ENCODE measurements around the gene TOM1L1.
A peak's percentile ranks its signal among the peaks of the same experiment; 100 is the strongest.

TOM1L1 gene

GRCh38 chr17:54916721-54917120 lies 16.1 kb downstream of the TOM1L1 start:
- H3K4me1 Mint-ChIP-seq: no peaks in the 10 kb centered on the region
- H3K36me3 Mint-ChIP-seq: peaks cover 1% of the 10 kb centered on the region
- H3K9me3 Mint-ChIP-seq: peaks cover 6% of the 10 kb centered on the region
- H3K27ac Mint-ChIP-seq: no peak overlapping the region
- no peak overlapping the region for H3K4me3 Mint-ChIP-seq
- H3K27me3 Mint-ChIP-seq: peaks cover 6% of the 10 kb centered on the region

- H3K4me3 Mint-ChIP-seq: no peak overlapping the region
- H3K27me3 Mint-ChIP-seq: peaks cover 6% of the 10 kb centered on the region
- peaks cover 1% of the 10 kb centered on the region for H3K36me3 Mint-ChIP-seq
- H3K9me3 Mint-ChIP-seq: peaks cover 6% of the 10 kb centered on the region
- H3K4me1 Mint-ChIP-seq: no peaks in the 10 kb centered on the region
- no peak overlapping the region for H3K27ac Mint-ChIP-seq
Measured at GRCh38 chr17:54919425-54919824, 18.8 kb downstream of the TOM1L1 start.

GRCh38 chr17:54920819-54921218 lies 20.2 kb downstream of the TOM1L1 start:
- H3K4me1 Mint-ChIP-seq: no peaks in the 10 kb centered on the region
- H3K27ac Mint-ChIP-seq: no peak overlapping the region
- peaks cover 1% of the 10 kb centered on the region for H3K36me3 Mint-ChIP-seq
- peaks cover 6% of the 10 kb centered on the region for H3K27me3 Mint-ChIP-seq
- peaks cover 6% of the 10 kb centered on the region for H3K9me3 Mint-ChIP-seq
- no peak overlapping the region for H3K4me3 Mint-ChIP-seq

- Mint-ChIP-seq H3K9me3 (no peaks in the 10 kb centered on the region), H3K27me3 (peaks cover 8% of the 10 kb centered on the region), H3K4me1 (no peaks in the 10 kb centered on the region), H3K27ac (no peak overlapping the region), H3K36me3 (no peaks in the 10 kb centered on the region), H3K4me3 (no peak overlapping the region)
Measured at GRCh38 chr17:54924405-54924804, 23.8 kb downstream of the TOM1L1 start.

- no peaks in the 10 kb centered on the region for H3K4me1 Mint-ChIP-seq
- peaks cover 6% of the 10 kb centered on the region for H3K27me3 Mint-ChIP-seq
- H3K27ac Mint-ChIP-seq: no peak overlapping the region
- H3K9me3 Mint-ChIP-seq: no peaks in the 10 kb centered on the region
- no peaks in the 10 kb centered on the region for H3K36me3 Mint-ChIP-seq
- H3K4me3 Mint-ChIP-seq: no peak overlapping the region
Measured at GRCh38 chr17:54927525-54927924, 26.9 kb downstream of the TOM1L1 start.

- Mint-ChIP-seq H3K36me3 (no peaks in the 10 kb centered on the region), H3K4me3 (no peak overlapping the region), H3K27ac (no peak overlapping the region), H3K4me1 (no peaks in the 10 kb centered on the region), H3K27me3 (peaks cover 6% of the 10 kb centered on the region), H3K9me3 (no peaks in the 10 kb centered on the region)
Measured at GRCh38 chr17:54932711-54933110, 32.1 kb downstream of the TOM1L1 start.

- no peaks in the 10 kb centered on the region for H3K4me1 Mint-ChIP-seq
- H3K36me3 Mint-ChIP-seq: no peaks in the 10 kb centered on the region
- H3K27ac Mint-ChIP-seq: no peak overlapping the region
- H3K27me3 Mint-ChIP-seq: peaks cover 4% of the 10 kb centered on the region
- H3K9me3 Mint-ChIP-seq: no peaks in the 10 kb centered on the region
- H3K4me3 Mint-ChIP-seq: no peak overlapping the region
Measured at GRCh38 chr17:54933921-54934320, 33.3 kb downstream of the TOM1L1 start.

GRCh38 chr17:54935471-54935870 lies 34.8 kb downstream of the TOM1L1 start:
- Mint-ChIP-seq H3K36me3 (no peaks in the 10 kb centered on the region), H3K27me3 (peaks cover 4% of the 10 kb centered on the region), H3K4me3 (no peak overlapping the region), H3K27ac (no peak overlapping the region), H3K9me3 (no peaks in the 10 kb centered on the region), H3K4me1 (no peaks in the 10 kb centered on the region)

- Mint-ChIP-seq H3K27ac (no peak overlapping the region), H3K9me3 (no peaks in the 10 kb centered on the region), H3K4me1 (no peaks in the 10 kb centered on the region), H3K36me3 (no peaks in the 10 kb centered on the region), H3K4me3 (no peak overlapping the region), H3K27me3 (peaks cover 4% of the 10 kb centered on the region)
Measured at GRCh38 chr17:54937018-54937417, 36.4 kb downstream of the TOM1L1 start.

GRCh38 chr17:54937426-54937825 lies 36.8 kb downstream of the TOM1L1 start:
- no peaks in the 10 kb centered on the region for H3K4me1 Mint-ChIP-seq
- H3K4me3 Mint-ChIP-seq: no peak overlapping the region
- H3K27me3 Mint-ChIP-seq: peaks cover 4% of the 10 kb centered on the region
- no peaks in the 10 kb centered on the region for H3K36me3 Mint-ChIP-seq
- H3K9me3 Mint-ChIP-seq: no peaks in the 10 kb centered on the region
- no peak overlapping the region for H3K27ac Mint-ChIP-seq

GRCh38 chr17:54941285-54941684 lies 40.6 kb downstream of the TOM1L1 start:
- Mint-ChIP-seq H3K4me1 (no peaks in the 10 kb centered on the region), H3K27me3 (peaks cover 8% of the 10 kb centered on the region), H3K9me3 (no peaks in the 10 kb centered on the region), H3K27ac (no peak overlapping the region), H3K4me3 (no peak overlapping the region), H3K36me3 (no peaks in the 10 kb centered on the region)

GRCh38 chr17:54944796-54945195 lies 44.1 kb downstream of the TOM1L1 start:
- Mint-ChIP-seq H3K4me1 (no peaks in the 10 kb centered on the region), H3K27ac (no peak overlapping the region)

GRCh38 chr17:54945231-54945630 lies 44.6 kb downstream of the TOM1L1 start:
- H3K36me3 Mint-ChIP-seq: no peaks in the 10 kb centered on the region
- no peak overlapping the region for H3K27ac Mint-ChIP-seq
- no peaks in the 10 kb centered on the region for H3K9me3 Mint-ChIP-seq
- no peaks in the 10 kb centered on the region for H3K4me1 Mint-ChIP-seq
- no peak overlapping the region for H3K4me3 Mint-ChIP-seq
- peaks cover 16% of the 10 kb centered on the region for H3K27me3 Mint-ChIP-seq

More at GRCh38 chr17:54944796-54945195, 44.1 kb downstream of the TOM1L1 start:
- H3K36me3 Mint-ChIP-seq: no peaks in the 10 kb centered on the region
- H3K4me3 Mint-ChIP-seq: no peak overlapping the region
- no peaks in the 10 kb centered on the region for H3K9me3 Mint-ChIP-seq
- peaks cover 16% of the 10 kb centered on the region for H3K27me3 Mint-ChIP-seq

GRCh38 chr17:54945671-54946070 lies 45.0 kb downstream of the TOM1L1 start:
- H3K4me3 Mint-ChIP-seq: no peak overlapping the region
- no peaks in the 10 kb centered on the region for H3K9me3 Mint-ChIP-seq
- no peaks in the 10 kb centered on the region for H3K36me3 Mint-ChIP-seq
- H3K4me1 Mint-ChIP-seq: no peaks in the 10 kb centered on the region
- H3K27me3 Mint-ChIP-seq: peaks cover 16% of the 10 kb centered on the region
- H3K27ac Mint-ChIP-seq: no peak overlapping the region

GRCh38 chr17:54947396-54947795 lies 46.7 kb downstream of the TOM1L1 start:
- Mint-ChIP-seq H3K4me3 (no peak overlapping the region), H3K9me3 (no peaks in the 10 kb centered on the region), H3K4me1 (no peaks in the 10 kb centered on the region), H3K27me3 (peaks cover 16% of the 10 kb centered on the region), H3K27ac (no peak overlapping the region), H3K36me3 (no peaks in the 10 kb centered on the region)

GRCh38 chr17:54948380-54948779 lies 47.7 kb downstream of the TOM1L1 start:
- peak overlapping the region; percentile 1 for H3K27ac Mint-ChIP-seq
- no peak overlapping the region for H3K4me3 Mint-ChIP-seq
- H3K9me3 Mint-ChIP-seq: no peaks in the 10 kb centered on the region
- H3K36me3 Mint-ChIP-seq: no peaks in the 10 kb centered on the region
- H3K4me1 Mint-ChIP-seq: no peaks in the 10 kb centered on the region
- peaks cover 16% of the 10 kb centered on the region for H3K27me3 Mint-ChIP-seq

- H3K27ac Mint-ChIP-seq: no peak overlapping the region
- peaks cover 3% of the 10 kb centered on the region for H3K36me3 Mint-ChIP-seq
- no peaks in the 10 kb centered on the region for H3K9me3 Mint-ChIP-seq
- H3K4me3 Mint-ChIP-seq: no peak overlapping the region
- H3K27me3 Mint-ChIP-seq: peaks cover 13% of the 10 kb centered on the region
- no peaks in the 10 kb centered on the region for H3K4me1 Mint-ChIP-seq
Measured at GRCh38 chr17:54950116-54950515, 49.5 kb downstream of the TOM1L1 start.

Measured in activated naive CD4-positive, alpha-beta T cell treated with anti-CD3 and anti-CD28 coated beads, Interleukin-2, amount 50 U/mL, for 24 hours (primary cell).